Tibial nerve (tissue), 4 donors: ENCODE measurements around the gene HMCN2. TPM values are rescaled to one million over a fixed set of nuclear protein-coding genes. Genes with fewer than 3 reads are reported as not detected.

Experiments used
- DNase-seq, 2 donors: peaks; one replicate each; pipeline ENCODE4 v3.0.0-alpha.2; 2019; ENCODE audit warnings: low spot score in 2 of 2
- H3K27ac ChIP-seq, 4 donors: fragments of 200-600 bp; sonication (generic) in 3 of 4; one replicate each; pipeline ENCODE4 v1.5.1; 2017 to 2019; ENCODE audit warnings: mild to moderate bottlenecking in 1 of 4
- H3K27me3 ChIP-seq, 2 donors: fragments of 200-600 bp; sonication (generic) in 1 of 2; one replicate each; pipeline versions ENCODE4 v1.5.1 to v1.6.0; 2017 to 2019
- H3K36me3 ChIP-seq, 3 donors: fragments of 200-600 bp; sonication (generic); one replicate each; pipeline ENCODE4 v1.5.1; 2018 to 2019
- H3K4me1 ChIP-seq, 4 donors: fragments of 200-600 bp; sonication (generic) in 3 of 4; one replicate each; pipeline ENCODE4 v1.5.1; 2017 to 2019
- H3K4me3 ChIP-seq, 4 donors: fragments of 200-600 bp; sonication (generic) in 3 of 4; one replicate each; pipeline ENCODE4 v1.5.1; 2017 to 2019; ENCODE audit warnings: mild to moderate bottlenecking in 1 of 4, moderate library complexity in 1 of 4
- H3K9me3 ChIP-seq, 4 donors: fragments of 200-600 bp; sonication (generic) in 3 of 4; one replicate each; pipeline ENCODE4 v1.5.1; 2017 to 2019
- CTCF ChIP-seq, 5 experiments: fragments of 200-600 bp in 3 of 5; fragments of 450-650 bp in 2 of 5; sonication (generic) in 3 of 5; IDR thresholded peaks; one replicate each; pipeline ENCODE4 v1.5.1; 2016 to 2019; ENCODE audit warnings: antibody characterized with exemption in 5 of 5, mild to moderate bottlenecking in 3 of 5, moderate library complexity in 2 of 5
- EP300 ChIP-seq, 2 donors: sonication (generic); formaldehyde crosslinking; IDR thresholded peaks; one replicate each; pipeline ENCODE4 v1.6.1; 2017; ENCODE audit warnings: antibody characterized with exemption in 2 of 2, mild to moderate bottlenecking in 1 of 2
- POLR2A ChIP-seq, 2 donors: fragments of 450-650 bp; IDR thresholded peaks; one replicate each; pipeline ENCODE4 v1.6.1; 2017; ENCODE audit warnings: antibody characterized with exemption in 2 of 2, mild to moderate bottlenecking in 2 of 2, moderate library complexity in 2 of 2
- WGBS, 2 donors: methylation state at CpG; one replicate each; pipeline ENCODE4 v1.1.5; 2018; 5-methylcytosine and 5-hydroxymethylcytosine counted together
- total RNA-seq, 4 donors: library from RNA; depleted of rRNA; stranded (reverse); fragments of >200 nt; gene quantifications; one replicate each; pipeline ENCODE4 v1.1.0, GENCODE V29; 2016

HMCN2 gene
- total RNA-seq, 4 donors from 2014 or later = 0.90 to 53.7 (median 20.3) TPM

- Histone ChIP-seq H3K27me3 (peaks cover 0 to 10% of the 10 kb centered on the region in 2 donors), H3K36me3 (no peaks in the 10 kb centered on the region), H3K4me3 (no peak overlapping the region), H3K4me1 (peaks cover 0 to 71% (median 41%) of the 10 kb centered on the region in 4 donors), H3K27ac (no peak overlapping the region), H3K9me3 (peaks cover 0 to under 1% (median 0%) of the 10 kb centered on the region in 4 donors)
- TF ChIP-seq CTCF (IDR thresholded peaks at IDR 0.05) (no peak), EP300 (IDR thresholded peaks at IDR 0.05) (no peak), POLR2A (IDR thresholded peaks at IDR 0.05) (no peak)
- 53 to 63% methylated on average over 11 to 12 of the region's 12 CpGs for WGBS, 2 donors
- DNase-seq = no peak
These were observed 182.6 kb downstream of the HMCN2 start for GRCh38 chr9:130448035-130448624.

GRCh38 chr9:130448771-130449603 lies 183.4 kb downstream of the HMCN2 start:
- TF ChIP-seq EP300 (IDR thresholded peaks at IDR 0.05) (no peak), POLR2A (IDR thresholded peaks at IDR 0.05) (no peak), CTCF (IDR thresholded peaks at IDR 0.05) (no peak)
- peaks cover 0 to 8% of the 10 kb centered on the region in 2 donors for H3K27me3 ChIP-seq
- no peaks in the 10 kb centered on the region for H3K9me3 ChIP-seq
- H3K27ac ChIP-seq = no peak overlapping the region
- H3K36me3 ChIP-seq = no peaks in the 10 kb centered on the region
- 89 to 91% methylated on average over 6 to 10 of the region's 10 CpGs for WGBS, 2 donors
- no peak for DNase-seq
- H3K4me3 ChIP-seq = no peak overlapping the region
- H3K4me1 ChIP-seq = peaks cover 0 to 80% (median 41%) of the 10 kb centered on the region in 4 donors

GRCh38 chr9:130450344-130451003 lies 184.9 kb downstream of the HMCN2 start:
- no peak for TF ChIP-seq CTCF (IDR thresholded peaks at IDR 0.05)
- no peak for TF ChIP-seq POLR2A (IDR thresholded peaks at IDR 0.05)
- no peak for TF ChIP-seq EP300 (IDR thresholded peaks at IDR 0.05)
- Histone ChIP-seq H3K4me1 (peaks cover 0 to 68% (median 32%) of the 10 kb centered on the region in 4 donors), H3K4me3 (no peak overlapping the region), H3K27ac (peak overlapping the region in 3 of 4 donors; percentile 71 to 86 (median 81)), H3K27me3 (peaks cover 0 to 3% of the 10 kb centered on the region in 2 donors), H3K9me3 (no peaks in the 10 kb centered on the region), H3K36me3 (no peaks in the 10 kb centered on the region)
- no peak for DNase-seq
- 75% methylated on average over 14 to 15 of the region's 15 CpGs for WGBS, 2 donors

- H3K4me3 ChIP-seq = no peak overlapping the region
- DNase-seq = no peak
- peaks cover 0 to 63% (median 32%) of the 10 kb centered on the region in 4 donors for H3K4me1 ChIP-seq
- no peaks in the 10 kb centered on the region for H3K27me3 ChIP-seq
- H3K9me3 ChIP-seq = no peaks in the 10 kb centered on the region
- no peaks in the 10 kb centered on the region for H3K36me3 ChIP-seq
- H3K27ac ChIP-seq = peak overlapping the region in 3 of 4 donors; percentile 71 to 86 (median 81)
- WGBS, 2 donors = 60 to 69% methylated on average over 6 to 12 of the region's 14 CpGs
- TF ChIP-seq POLR2A (IDR thresholded peaks at IDR 0.05) (no peak), EP300 (IDR thresholded peaks at IDR 0.05) (no peak), CTCF (IDR thresholded peaks at IDR 0.05) (no peak)
These were observed 185.4 kb downstream of the HMCN2 start for GRCh38 chr9:130451004-130451390.
